H1 (cell line): Measurements from ENCODE around the gene MDK. TPM values are rescaled to one million over a fixed set of nuclear protein-coding genes. Genes with fewer than 3 reads are reported as not detected.

Source experiments
- CTCF ChIA-PET: fragments of 300-600 bp; sonication (Branson Sonifier 250); formaldehyde crosslinking; loops from one replicate; lab custom pipeline; 2021; ENCODE audit not compliant: partially characterized antibody; lab: Charles Lee
- POLR2A ChIA-PET: fragments of 300-600 bp; sonication (Branson Sonifier 250); formaldehyde crosslinking; loops from one replicate; lab custom pipeline; 2021; ENCODE audit warnings: inconsistent platforms; ENCODE audit not compliant: partially characterized antibody; lab: Charles Lee
- DNase-seq, 2 experiments: peaks; one replicate each; pipeline versions ENCODE4 v3.0.0 to v3.0.0-alpha.2; 2010 to 2022; ENCODE audit warnings: low spot score in 2 of 2, low read depth in 1 of 2, mixed read lengths in 1 of 2
- FAIRE-seq: peaks from 2 replicates; lab custom pipeline; 2011; peaks lifted over from hg19 to GRCh38; lab: Jason Lieb, UNC
- H2AFZ ChIP-seq: 2 replicates; pipeline ENCODE4 v1.8.1; 2012; ENCODE audit warnings: low read length, inconsistent platforms
- H2AK5ac ChIP-seq: 2 replicates; pipeline ENCODE4 v1.6.1; 2013; ENCODE audit warnings: low read depth, low read length
- H2BK120ac ChIP-seq: replicated peaks from 2 replicates; pipeline ENCODE3; 2013; ENCODE audit warnings: low read depth, low read length, inconsistent platforms
- H2BK12ac ChIP-seq: 2 replicates; pipeline ENCODE4 v1.6.1; 2013; ENCODE audit warnings: low read depth, low read length
- H2BK15ac ChIP-seq: 2 replicates; pipeline ENCODE4 v1.6.1; 2013; ENCODE audit warnings: low read length
- H2BK20ac ChIP-seq: 2 replicates; pipeline ENCODE4 v1.6.1; 2013; ENCODE audit warnings: low read length
- H2BK5ac ChIP-seq: 2 replicates; pipeline ENCODE4 v1.6.1; 2013; ENCODE audit warnings: low read depth, low read length
- H3K14ac ChIP-seq: 2 replicates; pipeline ENCODE4 v1.6.1; 2013; ENCODE audit warnings: inconsistent platforms; ENCODE audit not compliant: insufficient read length
- H3K18ac ChIP-seq: 2 replicates; pipeline ENCODE4 v1.6.1; 2013; ENCODE audit warnings: low read length; ENCODE audit errors: extremely low read depth
- H3K23ac ChIP-seq: 2 replicates; pipeline ENCODE4 v1.6.1; 2013; ENCODE audit warnings: inconsistent platforms; ENCODE audit not compliant: insufficient read length
- H3K23me2 ChIP-seq: 2 replicates; pipeline ENCODE4 v1.6.1; 2013; ENCODE audit warnings: low read depth, low read length
- H3K27ac ChIP-seq: 2 replicates; pipeline ENCODE4 v1.6.1; 2011; ENCODE audit warnings: low read depth, low read length, inconsistent platforms
- H3K27me3 ChIP-seq, 4 experiments: replicated peaks in 1 of 4; 1 replicate in 1 of 4; 2 replicates in 3 of 4; pipeline versions ENCODE4 v1.6.1 to v1.8.1; 2011 to 2013; ENCODE audit warnings: low read length in 3 of 4, mild to moderate bottlenecking in 3 of 4, inconsistent platforms in 2 of 4, mixed read lengths in 2 of 4, moderate library complexity in 1 of 4; ENCODE audit not compliant: control insufficient read depth in 3 of 4, insufficient read depth in 3 of 4; ENCODE audit errors: extremely low read depth in 1 of 4
- H3K36me3 ChIP-seq, 4 experiments: 2 replicates each; pipeline versions ENCODE4 v1.6.1 to v1.8.1; 2011 to 2013; ENCODE audit warnings: mild to moderate bottlenecking in 4 of 4, low read length in 3 of 4, moderate library complexity in 2 of 4, control low read depth in 1 of 4, inconsistent platforms in 1 of 4; ENCODE audit not compliant: insufficient read depth in 4 of 4, control insufficient read depth in 2 of 4
- H3K4ac ChIP-seq: replicated peaks from 2 replicates; pipeline ENCODE3; 2013; ENCODE audit warnings: low read length, low read depth, mixed read lengths, inconsistent platforms; ENCODE audit not compliant: insufficient read length
- H3K4me1 ChIP-seq, 4 experiments: replicated peaks in 1 of 4; 1 replicate in 1 of 4; 2 replicates in 3 of 4; pipeline versions ENCODE4 v1.6.1 to v1.8.1; 2011 to 2013; ENCODE audit warnings: low read length in 3 of 4, inconsistent platforms in 2 of 4, mixed read lengths in 1 of 4; ENCODE audit not compliant: insufficient read depth in 4 of 4, control insufficient read depth in 3 of 4
- H3K4me2 ChIP-seq, 2 experiments: 2 replicates each; pipeline versions ENCODE4 v1.6.1 to v1.8.1; 2011 to 2013; ENCODE audit warnings: low read depth in 2 of 2, low read length in 2 of 2, control low read depth in 1 of 2, inconsistent platforms in 1 of 2, mild to moderate bottlenecking in 1 of 2; ENCODE audit not compliant: insufficient read depth in 1 of 2
- H3K4me3 ChIP-seq, 4 experiments: fragments of 200-600, 300-600 bp in 1 of 4; sonication (generic), shearing (Covaris generic), sonication (Bioruptor Twin) in 1 of 4; 2 replicates each; pipeline versions ENCODE4 v1.5.1 to v1.8.1; 2011 to 2016; ENCODE audit warnings: low read length in 4 of 4, low read depth in 3 of 4, control low read depth in 2 of 4, inconsistent platforms in 2 of 4, mild to moderate bottlenecking in 2 of 4, mixed read lengths in 1 of 4, moderate library complexity in 1 of 4; ENCODE audit not compliant: insufficient read depth in 2 of 4; ENCODE audit errors: extremely low read depth in 1 of 4
- H3K56ac ChIP-seq: replicated peaks from 2 replicates; pipeline ENCODE3; 2013; ENCODE audit warnings: low read depth, mild to moderate bottlenecking, mixed read lengths, low read length, inconsistent platforms; ENCODE audit not compliant: insufficient read length
- H3K79me1 ChIP-seq: 2 replicates; pipeline ENCODE4 v1.6.1; 2013; ENCODE audit warnings: low read depth, low read length, control low read depth
- H3K79me2 ChIP-seq, 2 experiments: 2 replicates each; pipeline versions ENCODE4 v1.6.1 to v1.8.1; 2012 to 2013; ENCODE audit warnings: low read length in 2 of 2, mild to moderate bottlenecking in 2 of 2, inconsistent platforms in 1 of 2; ENCODE audit not compliant: insufficient read depth in 2 of 2, control insufficient read depth in 1 of 2
- H3K9ac ChIP-seq, 4 experiments: replicated peaks in 1 of 4; 1 replicate in 1 of 4; 2 replicates in 3 of 4; pipeline versions ENCODE4 v1.6.1 to v1.8.1; 2011 to 2013; ENCODE audit warnings: low read depth in 3 of 4, low read length in 3 of 4, control low read depth in 2 of 4, mild to moderate bottlenecking in 2 of 4, moderate library complexity in 2 of 4, inconsistent platforms in 1 of 4; ENCODE audit errors: extremely low read depth in 1 of 4
- H3K9me3 ChIP-seq, 2 experiments: 2 replicates each; pipeline versions ENCODE4 v1.6.1 to v1.8.1; 2012 to 2013; ENCODE audit warnings: mild to moderate bottlenecking in 2 of 2, moderate library complexity in 2 of 2, control low read depth in 1 of 2, inconsistent platforms in 1 of 2, low read depth in 1 of 2, low read length in 1 of 2, mixed read lengths in 1 of 2; ENCODE audit not compliant: insufficient read depth in 2 of 2
- H4K20me1 ChIP-seq, 2 experiments: replicated peaks in 1 of 2; 2 replicates each; pipeline versions ENCODE3 to v1.8.1; 2011 to 2013; ENCODE audit warnings: inconsistent platforms in 2 of 2, low read length in 2 of 2, mild to moderate bottlenecking in 1 of 2; ENCODE audit not compliant: insufficient read depth in 2 of 2, control insufficient read depth in 1 of 2
- H4K5ac ChIP-seq: 2 replicates; pipeline ENCODE4 v1.6.1; 2013; ENCODE audit warnings: low read length, low read depth, mixed read lengths, inconsistent platforms; ENCODE audit not compliant: insufficient read length
- H4K8ac ChIP-seq: 2 replicates; pipeline ENCODE4 v1.8.0; 2013; ENCODE audit warnings: mild to moderate bottlenecking, moderate library complexity, low read length, inconsistent platforms; ENCODE audit not compliant: insufficient read depth; ENCODE audit errors: extremely low read depth
- H4K91ac ChIP-seq: replicated peaks from 2 replicates; pipeline ENCODE3; 2013; ENCODE audit warnings: low read length, mixed read lengths, inconsistent platforms; ENCODE audit not compliant: insufficient read length
- CBX5 ChIP-seq: fragments of 300-800, 300-1000 bp; sonication (generic); IDR thresholded peaks from 2 replicates; pipeline ENCODE4 v1.7.1; 2016; ENCODE audit warnings: antibody characterized with exemption, low read length, low read depth
- RAD21 ChIP-seq, 2 experiments: IDR thresholded peaks in 1 of 2; conservative IDR thresholded peaks in 1 of 2; 2 replicates each; pipeline ENCODE4 v1.6.1; 2011; ENCODE audit warnings: low read depth in 2 of 2, low read length in 2 of 2, improper control_type of control experiment in 1 of 2, inconsistent platforms in 1 of 2, mild to moderate bottlenecking in 1 of 2, moderate library complexity in 1 of 2
- WGBS, 2 experiments: shearing (Covaris generic) in 1 of 2; methylation state at CpG; one replicate each; pipeline versions ENCODE4 v1.1.6 to v1.1.7; 2013 to 2015; ENCODE audit warnings: low lambda C conversion rate in 2 of 2, mixed read lengths in 2 of 2, inconsistent platforms in 1 of 2, low coverage in 1 of 2, missing lambda C conversion rate in 1 of 2; ENCODE audit not compliant: insufficient replicate concordance in 2 of 2, insufficient coverage in 1 of 2, insufficient read length in 1 of 2; ENCODE audit errors: extremely low coverage in 1 of 2, missing lambda C conversion rate in 1 of 2; 5-methylcytosine and 5-hydroxymethylcytosine counted together
- polyA plus RNA-seq, 7 experiments: library from polyadenylated mRNA; depleted of rRNA in 3 of 7; stranded (reverse) in 5 of 7; unstranded in 2 of 7; fragments of >200 nt in 5 of 7; fragments of 200-250 nt in 2 of 7; gene quantifications; 1 replicate in 5 of 7; 2 replicates in 1 of 7; 4 replicates in 1 of 7; pipeline versions ENCODE4 v1.2.1 to v1.2.3, GENCODE V29; 2011 to 2013; ENCODE audit warnings: missing spikeins in 2 of 7, mixed read lengths in 2 of 7
- total RNA-seq: library from RNA; stranded (reverse); fragmentation: NEBNext Ultra II Directional; extraction: Animal tissue kit (Norgen Biotek cat#: 25700); gene quantifications from 2 replicates; pipeline ENCODE4 v1.2.1, GENCODE V29; 2021

MDK gene
- total and polyA plus RNA-seq, 2 of the 8 experiments (the other 6 are each of a cell fraction or from before 2014, with no cell fraction given), result 309 to 606 TPM

DNA sequence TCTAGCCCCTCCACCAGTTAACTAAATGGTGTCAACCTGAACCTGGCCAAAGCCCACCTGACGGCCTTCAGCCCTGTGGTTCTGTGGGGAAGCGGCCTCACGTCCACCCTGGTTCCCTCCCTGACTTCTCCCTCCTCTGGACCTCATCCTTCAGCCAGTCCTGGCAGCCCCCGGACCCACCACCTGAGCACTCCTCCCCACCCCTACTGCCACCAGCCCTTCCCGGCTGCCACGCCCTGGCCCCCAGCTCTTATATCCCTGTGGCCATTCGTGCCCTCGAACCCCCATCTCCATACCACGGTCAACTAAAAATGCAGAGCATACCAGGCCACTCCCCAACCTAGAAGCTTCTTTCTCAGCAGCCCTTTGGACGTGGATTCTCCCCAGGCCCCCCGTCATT lies 4.2 kb upstream of the MDK start:
- no peak for FAIRE-seq
- POLR2A ChIA-PET, result interaction anchor here (1.0 to 1.1 kb wide), 2 partner anchors 25 to 128 kb away, joined by 4 to 5 read pairs; no protein-coding TSS in a partner anchor
- no peak overlapping the region for H3K9ac ChIP-seq
- TF ChIP-seq RAD21 (IDR thresholded peaks at IDR 0.05 in 1 of 2, conservative IDR thresholded peaks at IDR 0.05 in 1 of 2; ENCODE audit: low read depth in 2 of 2, low read length in 2 of 2) (no peak), CBX5 (no peak)

More for the DNA sequence above, 4.2 kb upstream of the MDK start:
- Histone ChIP-seq H3K56ac (no peak overlapping the region), H4K5ac (no peak overlapping the region), H3K23me2 (peaks cover 9% of the 10 kb centered on the region; the same call in 1 of the 2 replicates), H2BK15ac (no peak overlapping the region), H3K9me3 (no peaks in the 10 kb centered on the region), H3K4me1 (peaks cover 0 to 10% (median 8%) of the 10 kb centered on the region in 4 experiments; a peak in 6 of 7 replicates), H3K79me2 (no peaks in the 10 kb centered on the region; a peak in 1 of 4 replicates), H3K18ac (no peak overlapping the region), H3K4ac (no peak overlapping the region), H2AK5ac (no peak overlapping the region), H2BK12ac (no peak overlapping the region), H3K4me3 (no peak overlapping the region), H3K23ac (no peak overlapping the region), H3K27me3 (no peaks in the 10 kb centered on the region), H2BK120ac (no peak overlapping the region), H2AFZ (no peak overlapping the region), H2BK20ac (no peak overlapping the region), H3K4me2 (no peak overlapping the region), H3K36me3 (peaks cover 7 to 33% (median 22%) of the 10 kb centered on the region in 4 experiments; a peak in 4 of 8 replicates), H4K8ac (no peak overlapping the region), H3K79me1 (no peaks in the 10 kb centered on the region), H2BK5ac (no peak overlapping the region), H4K91ac (no peak overlapping the region), H4K20me1 (peaks cover 12 to 16% of the 10 kb centered on the region in 2 experiments), H3K14ac (no peak overlapping the region), H3K27ac (no peak overlapping the region)
- 90% methylated on average over 7 of the region's 11 CpGs; no CpG with 5 or more reads in 1 of the 2 experiments for WGBS, 2 experiments
- CTCF ChIA-PET, result interaction anchor here (1.0 to 44.5 kb wide), 9 partner anchors 10 to 152 kb away, joined by 3 to 1004 read pairs (median 6); partner anchors contain the start of gene DGKZ
- DNase-seq, result no peak
